Stomach smooth muscle (tissue), 2 donors: ENCODE results near the gene MYMX.

Source experiments
- H3K27ac ChIP-seq: one replicate; pipeline ENCODE4 v1.7.0; 2013; ENCODE audit warnings: mild to moderate bottlenecking, low read length, inconsistent platforms
- H3K27me3 ChIP-seq, 2 donors: one replicate each; pipeline ENCODE4 v1.7.0; 2013; ENCODE audit warnings: low read length in 2 of 2; ENCODE audit not compliant: insufficient read depth in 2 of 2, control insufficient read depth in 1 of 2
- H3K36me3 ChIP-seq, 2 donors: one replicate each; pipeline ENCODE4 v1.7.0; 2013; ENCODE audit warnings: low read length in 2 of 2; ENCODE audit not compliant: control insufficient read depth in 2 of 2, insufficient read depth in 2 of 2
- H3K4me1 ChIP-seq: one replicate; pipeline ENCODE4 v1.7.0; 2013; ENCODE audit warnings: low read length; ENCODE audit not compliant: control insufficient read depth, insufficient read depth
- H3K4me3 ChIP-seq, 2 donors: one replicate each; pipeline ENCODE4 v1.7.0; 2013; ENCODE audit warnings: low read length in 2 of 2
- H3K9ac ChIP-seq, 2 donors: one replicate each; pipeline ENCODE4 v1.7.0; 2013; ENCODE audit warnings: low read length in 2 of 2, mild to moderate bottlenecking in 1 of 2
- H3K9me3 ChIP-seq, 2 donors: one replicate each; pipeline ENCODE4 v1.7.0; 2013; ENCODE audit warnings: low read length in 2 of 2; ENCODE audit not compliant: control insufficient read depth in 2 of 2
- donor health status: healthy.
- donor health status: Pancreatic carcinoma.

MYMX gene

GRCh38 chr6:44246663-44247337 lies 30.1 kb downstream of the MYMX start, which contains the start of gene HSP90AB1:
Gene HSP90AB1, plus strand, starts transcription at chr6:44247101. Its CDS starts 1,529 bp downstream, at chr6:44248630.
- Histone ChIP-seq H3K27ac (peak within 1 kb of the TSS; percentile 96), H3K4me1 (peaks cover 32% of the 10 kb centered on the region), H3K4me3 (peak within 1 kb of the TSS; percentile 92 to 100)

DNA sequence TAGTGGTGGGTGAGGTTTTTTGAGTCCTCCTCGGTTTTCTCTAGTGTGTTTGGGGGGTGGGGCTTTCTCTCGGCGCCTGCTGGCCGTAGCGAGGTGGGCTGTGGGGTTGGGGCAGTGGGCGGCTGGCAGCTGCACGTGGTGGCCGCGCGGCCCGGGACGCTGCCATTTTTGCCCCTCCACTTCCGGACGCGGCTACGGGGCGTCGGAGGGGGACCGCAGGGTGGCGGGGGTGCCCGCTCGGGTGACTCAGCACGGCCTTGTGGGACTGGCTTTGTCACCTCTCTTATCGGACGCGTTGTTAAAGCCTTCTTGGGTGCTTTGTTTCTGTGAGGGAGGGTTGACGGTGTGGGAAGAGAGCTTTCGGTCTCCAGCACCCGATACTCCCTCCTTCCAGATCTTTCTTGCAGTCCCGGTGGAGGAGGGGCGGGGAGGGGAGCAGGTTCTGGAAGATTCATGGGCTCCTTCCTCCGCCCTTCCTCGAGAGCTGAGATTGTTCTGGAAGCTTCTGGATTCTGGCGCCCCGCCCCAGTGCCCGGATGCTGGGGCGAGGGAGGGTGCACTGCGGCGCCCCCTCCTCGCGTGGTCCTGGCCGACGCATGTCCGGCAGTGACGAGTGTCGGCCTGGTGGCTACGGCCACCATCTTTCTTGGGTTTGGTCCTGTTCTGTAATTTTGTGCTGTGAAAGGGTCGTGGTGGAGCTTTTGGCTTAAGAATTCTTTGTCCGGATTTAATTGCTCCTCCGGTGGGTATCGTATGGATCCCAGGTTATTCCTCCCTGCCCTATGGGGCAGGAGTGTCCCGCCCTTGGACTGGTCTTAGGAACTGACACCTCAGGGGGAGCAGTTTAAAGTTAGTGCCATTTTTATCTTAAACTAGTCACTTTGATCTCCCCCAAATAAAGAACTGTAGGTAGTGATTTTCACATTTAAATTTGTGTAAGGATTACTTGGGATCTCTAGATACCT lies 30.9 kb downstream of the MYMX start:
- peak overlapping the region; percentile 92 to 100 for H3K4me3 ChIP-seq
- peaks cover 32% of the 10 kb centered on the region for H3K4me1 ChIP-seq
- H3K9ac ChIP-seq: peak overlapping the region; percentile 94 to 100
- H3K36me3 ChIP-seq: peaks cover 37 to 40% of the 10 kb centered on the region in 2 donors
- peak overlapping the region; percentile 96 for H3K27ac ChIP-seq
- no peaks in the 10 kb centered on the region for H3K27me3 ChIP-seq
- H3K9me3 ChIP-seq: no peaks in the 10 kb centered on the region

More at GRCh38 chr6:44246663-44247337, 30.1 kb downstream of the MYMX start, which contains the start of gene HSP90AB1:
- no peaks in the 10 kb centered on the region for H3K27me3 ChIP-seq
- H3K36me3 ChIP-seq: peaks cover 31 to 33% of the 10 kb centered on the region in 2 donors
- peak within 1 kb of the TSS; percentile 94 to 100 for H3K9ac ChIP-seq
- no peaks in the 10 kb centered on the region for H3K9me3 ChIP-seq

GRCh38 chr6:44248579-44248978 lies 31.9 kb downstream of the MYMX start:
- peak overlapping the region; percentile 92 to 100 for H3K4me3 ChIP-seq
- H3K9ac ChIP-seq: peak overlapping the region; percentile 94 to 100
- H3K36me3 ChIP-seq: peaks cover 45 to 50% of the 10 kb centered on the region in 2 donors
- no peaks in the 10 kb centered on the region for H3K27me3 ChIP-seq
- H3K9me3 ChIP-seq: no peaks in the 10 kb centered on the region
- H3K27ac ChIP-seq: peak overlapping the region; percentile 96
- H3K4me1 ChIP-seq: peaks cover 32% of the 10 kb centered on the region

DNA sequence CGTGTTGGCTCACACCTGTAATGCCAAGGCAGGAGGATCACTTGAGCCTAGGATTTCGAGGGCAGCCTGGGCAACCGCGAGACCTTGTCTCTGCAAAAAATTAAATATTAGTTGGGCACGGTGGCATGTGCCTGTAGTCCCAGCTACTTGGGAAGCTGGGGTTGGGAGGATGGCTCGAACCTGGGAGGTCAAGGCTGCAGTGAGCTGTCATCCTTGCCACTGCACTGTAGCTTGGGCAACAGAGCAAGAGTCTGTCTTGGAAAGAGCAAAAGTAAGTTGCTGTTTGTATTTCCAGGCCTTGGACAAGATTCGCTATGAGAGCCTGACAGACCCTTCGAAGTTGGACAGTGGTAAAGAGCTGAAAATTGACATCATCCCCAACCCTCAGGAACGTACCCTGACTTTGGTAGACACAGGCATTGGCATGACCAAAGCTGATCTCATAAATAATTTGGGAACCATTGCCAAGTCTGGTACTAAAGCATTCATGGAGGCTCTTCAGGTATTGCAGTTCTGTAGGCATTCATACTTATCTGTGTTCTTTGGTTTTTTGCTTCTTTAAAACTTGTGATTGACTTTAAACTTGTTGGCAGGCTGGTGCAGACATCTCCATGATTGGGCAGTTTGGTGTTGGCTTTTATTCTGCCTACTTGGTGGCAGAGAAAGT lies 32.5 kb downstream of the MYMX start:
- H3K4me1 ChIP-seq: peaks cover 32% of the 10 kb centered on the region
- H3K9ac ChIP-seq: peak overlapping the region; percentile 5 to 100
- peaks cover 50 to 52% of the 10 kb centered on the region in 2 donors for H3K36me3 ChIP-seq
- no peaks in the 10 kb centered on the region for H3K27me3 ChIP-seq
- H3K4me3 ChIP-seq: peak overlapping the region; percentile 92 to 100
- no peak overlapping the region for H3K27ac ChIP-seq
- H3K9me3 ChIP-seq: no peaks in the 10 kb centered on the region

GRCh38 chr6:44250067-44250717 lies 33.5 kb downstream of the MYMX start:
- Histone ChIP-seq H3K9me3 (no peaks in the 10 kb centered on the region), H3K9ac (no peak overlapping the region), H3K27me3 (no peaks in the 10 kb centered on the region), H3K27ac (peak overlapping the region; percentile 6), H3K4me1 (peaks cover 34% of the 10 kb centered on the region), H3K4me3 (no peak overlapping the region), H3K36me3 (peaks cover 58 to 60% of the 10 kb centered on the region in 2 donors)

DNA sequence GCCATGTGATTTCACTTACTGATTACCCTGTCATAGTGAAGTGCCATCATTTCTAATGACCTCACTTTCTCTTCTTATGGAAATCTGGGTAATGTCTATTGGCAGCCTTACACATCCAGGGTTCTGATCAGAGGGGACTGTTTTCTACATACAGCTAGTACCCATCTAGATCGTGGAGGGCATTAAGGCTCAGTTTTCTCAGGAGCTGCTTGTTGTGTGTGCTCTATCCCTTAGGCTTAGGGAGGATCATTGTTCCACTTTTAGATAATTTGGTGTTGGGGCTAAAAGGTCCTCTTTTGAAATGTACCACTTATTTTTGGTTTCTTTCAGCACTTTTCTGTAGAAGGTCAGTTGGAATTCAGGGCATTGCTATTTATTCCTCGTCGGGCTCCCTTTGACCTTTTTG lies 34.0 kb downstream of the MYMX start:
- H3K9me3 ChIP-seq: no peaks in the 10 kb centered on the region
- H3K36me3 ChIP-seq: peaks cover 59 to 63% of the 10 kb centered on the region in 2 donors
- peak overlapping the region; percentile 6 for H3K27ac ChIP-seq
- H3K4me1 ChIP-seq: peaks cover 30% of the 10 kb centered on the region
- H3K4me3 ChIP-seq: no peak overlapping the region
- H3K9ac ChIP-seq: peak overlapping the region in 1 of 2 donors; percentile 13
- no peaks in the 10 kb centered on the region for H3K27me3 ChIP-seq

- H3K9me3 ChIP-seq: no peaks in the 10 kb centered on the region
- no peaks in the 10 kb centered on the region for H3K27me3 ChIP-seq
- no peak overlapping the region for H3K4me3 ChIP-seq
- H3K4me1 ChIP-seq: peaks cover 34% of the 10 kb centered on the region
- no peak overlapping the region for H3K27ac ChIP-seq
- H3K9ac ChIP-seq: no peak overlapping the region
- peaks cover 59 to 63% of the 10 kb centered on the region in 2 donors for H3K36me3 ChIP-seq
These were observed 35.1 kb downstream of the MYMX start for GRCh38 chr6:44251576-44252524.

DNA sequence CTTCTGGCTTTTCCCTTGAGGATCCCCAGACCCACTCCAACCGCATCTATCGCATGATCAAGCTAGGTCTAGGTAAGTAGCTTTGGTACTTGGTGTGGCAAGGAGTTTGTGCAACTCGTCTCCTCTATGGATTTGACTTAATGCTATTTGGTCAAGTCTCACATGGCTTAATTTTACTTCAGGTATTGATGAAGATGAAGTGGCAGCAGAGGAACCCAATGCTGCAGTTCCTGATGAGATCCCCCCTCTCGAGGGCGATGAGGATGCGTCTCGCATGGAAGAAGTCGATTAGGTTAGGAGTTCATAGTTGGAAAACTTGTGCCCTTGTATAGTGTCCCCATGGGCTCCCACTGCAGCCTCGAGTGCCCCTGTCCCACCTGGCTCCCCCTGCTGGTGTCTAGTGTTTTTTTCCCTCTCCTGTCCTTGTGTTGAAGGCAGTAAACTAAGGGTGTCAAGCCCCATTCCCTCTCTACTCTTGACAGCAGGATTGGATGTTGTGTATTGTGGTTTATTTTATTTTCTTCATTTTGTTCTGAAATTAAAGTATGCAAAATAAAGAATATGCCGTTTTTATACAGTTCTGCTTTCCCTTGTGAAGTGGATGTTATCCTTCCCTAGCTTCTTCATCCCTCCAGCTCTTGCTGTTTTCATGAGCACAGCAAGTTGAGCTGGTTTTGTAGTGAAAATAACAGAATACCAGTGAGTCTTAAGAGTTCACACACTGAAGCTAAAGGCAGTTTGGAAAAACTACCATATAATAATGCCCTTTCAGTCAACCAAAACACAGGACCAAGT lies 36.8 kb downstream of the MYMX start:
- Histone ChIP-seq H3K9ac (no peak overlapping the region), H3K36me3 (peaks cover 59 to 63% of the 10 kb centered on the region in 2 donors)

More for the DNA sequence above, 36.8 kb downstream of the MYMX start:
- Histone ChIP-seq H3K27me3 (no peaks in the 10 kb centered on the region), H3K4me1 (peaks cover 34% of the 10 kb centered on the region), H3K4me3 (no peak overlapping the region), H3K27ac (no peak overlapping the region), H3K9me3 (no peaks in the 10 kb centered on the region)
